Esophagus squamous epithelium (tissue), 4 donors: Measurements from ENCODE around the gene MVB12A.

Experiments
- CTCF ChIP-seq, 6 experiments: fragments of 450-650 bp in 4 of 6; fragments of 200-600 bp in 2 of 6; sonication (generic) in 2 of 6; IDR thresholded peaks; one replicate each; pipeline ENCODE4 v1.5.1; 2016 to 2019; ENCODE audit warnings: antibody characterized with exemption in 6 of 6, mild to moderate bottlenecking in 4 of 6, moderate library complexity in 4 of 6
- POLR2A ChIP-seq, 4 donors: fragments of 450-650 bp; IDR thresholded peaks; one replicate each; pipeline ENCODE4 v1.6.1; 2017; ENCODE audit warnings: antibody characterized with exemption in 4 of 4, mild to moderate bottlenecking in 4 of 4, moderate library complexity in 3 of 4

GRCh38 chr19:17419154-17419620, 660 bp upstream of the MVB12A start:
- no peak for TF ChIP-seq CTCF (IDR thresholded peaks at IDR 0.05)
- no peak for TF ChIP-seq POLR2A (IDR thresholded peaks at IDR 0.05)
